Transverse colon (tissue), 4 donors: ENCODE measurements around the gene PKP4.

ENCODE experiments used
- CTCF ChIP-seq, 5 experiments: fragments of 200-600 bp in 3 of 5; fragments of 450-650 bp in 2 of 5; sonication (generic) in 3 of 5; IDR thresholded peaks; 1 replicate in 2 of 5; 2 replicates in 3 of 5; pipeline ENCODE4 v1.5.1; 2016 to 2017; ENCODE audit warnings: antibody characterized with exemption in 5 of 5, inconsistent platforms in 3 of 5, mild to moderate bottlenecking in 2 of 5, moderate library complexity in 1 of 5
- EP300 ChIP-seq: sonication (generic); formaldehyde crosslinking; IDR thresholded peaks from one replicate; pipeline ENCODE4 v1.6.1; 2017; ENCODE audit warnings: antibody characterized with exemption, low read depth
- POLR2A ChIP-seq: fragments of 450-650 bp; IDR thresholded peaks from one replicate; pipeline ENCODE4 v1.6.1; 2016; ENCODE audit warnings: antibody characterized with exemption, mild to moderate bottlenecking, moderate library complexity
- POLR2AphosphoS5 ChIP-seq, 3 donors: sonication (generic); formaldehyde crosslinking; IDR thresholded peaks; one replicate each; pipeline ENCODE4 v1.6.1; 2016; ENCODE audit warnings: antibody characterized with exemption in 3 of 3

DNA sequence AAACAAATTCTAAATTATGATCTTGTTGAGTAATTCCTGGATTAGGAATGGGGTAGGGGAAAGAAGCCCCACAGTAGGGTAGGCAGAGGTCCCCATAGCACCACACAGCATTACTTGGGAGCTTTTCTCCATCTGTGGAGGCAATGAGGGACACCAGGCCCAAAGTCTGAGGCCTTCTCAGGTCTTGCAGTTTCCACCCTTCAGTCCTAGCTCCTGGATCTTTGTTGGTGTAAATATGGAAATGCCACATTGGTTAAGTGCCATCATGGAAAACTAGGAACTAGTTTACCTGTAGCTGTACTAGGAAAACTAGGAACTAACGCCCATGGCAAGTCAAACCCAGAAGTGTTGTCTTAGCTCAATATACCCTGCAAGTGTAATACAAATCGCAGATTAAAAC is 225.1 kb downstream of the PKP4 start:
- no peak for TF ChIP-seq CTCF (IDR thresholded peaks at IDR 0.05)
- TF ChIP-seq POLR2A, result no peak
- TF ChIP-seq POLR2AphosphoS5 (IDR thresholded peaks at IDR 0.05), result no peak
- no peak for TF ChIP-seq EP300
